COLO668 (cell line): ENCODE measurements around the gene MYO1G.

Experiments
- DNase-seq: peaks from one replicate; lab custom pipeline; 2025; ENCODE audit not compliant: unreplicated experiment; lab: John Stamatoyannopoulos, UW

MYO1G gene

GRCh38 chr7:44981035-44981706 is 2.4 kb upstream of the MYO1G start:
- DNase-seq, result no peak

GRCh38 chr7:44980393-44981034 is 1.7 kb upstream of the MYO1G start:
- no peak for DNase-seq

GRCh38 chr7:44979481-44980392 is 922 bp upstream of the MYO1G start:
- DNase-seq, result no peak

GRCh38 chr7:44977959-44978335 is 868 bp downstream of the MYO1G start:
- peak; percentile 89 for DNase-seq

GRCh38 chr7:44977304-44977958 is 1.4 kb downstream of the MYO1G start:
- DNase-seq, result no peak

- DNase-seq, result no peak
Observed at GRCh38 chr7:44976746-44977196, 2.0 kb downstream of the MYO1G start.

GRCh38 chr7:44976040-44976745 is 2.6 kb downstream of the MYO1G start:
- DNase-seq, result no peak

GRCh38 chr7:44975331-44976039 is 3.3 kb downstream of the MYO1G start:
- DNase-seq, result no peak

- no peak for DNase-seq
Observed at GRCh38 chr7:44974549-44974948, 4.3 kb downstream of the MYO1G start.

- peak; percentile 32 for DNase-seq
Observed at GRCh38 chr7:44973610-44974401, 5.0 kb downstream of the MYO1G start.

GRCh38 chr7:44972562-44972961 is 6.3 kb downstream of the MYO1G start:
- no peak for DNase-seq

GRCh38 chr7:44971902-44972441 is 6.8 kb downstream of the MYO1G start:
- DNase-seq, result peak; percentile 69

GRCh38 chr7:44971188-44971901 is 7.5 kb downstream of the MYO1G start:
- DNase-seq, result no peak

GRCh38 chr7:44970523-44971051 is 8.2 kb downstream of the MYO1G start:
- no peak for DNase-seq

- DNase-seq, result peak; percentile 65
Observed at GRCh38 chr7:44969701-44970522, 8.9 kb downstream of the MYO1G start.

GRCh38 chr7:44969049-44969700 is 9.6 kb downstream of the MYO1G start:
- DNase-seq, result no peak
